Keratinocyte (primary cell): ENCODE data around the gene AP2A1.

ENCODE experiments used
- CTCF ChIP-seq, 3 experiments: IDR thresholded peaks in 1 of 3; conservative IDR thresholded peaks in 1 of 3; optimal IDR thresholded peaks in 1 of 3; 2 replicates in 2 of 3; 3 replicates in 1 of 3; pipeline versions ENCODE3 to v1.5.1; 2011; ENCODE audit warnings: low read length in 3 of 3, mild to moderate bottlenecking in 3 of 3, moderate library complexity in 2 of 3, control low read depth in 1 of 3, inconsistent platforms in 1 of 3; ENCODE audit not compliant: insufficient read depth in 2 of 3; ENCODE audit errors: extremely low read depth in 1 of 3
- EZH2 ChIP-seq: IDR thresholded peaks from one replicate; pipeline ENCODE4 v1.6.1; 2012; ENCODE audit warnings: inconsistent platforms, mild to moderate bottlenecking, low read length, moderate library complexity

- no peak for TF ChIP-seq CTCF (optimal IDR thresholded peaks at IDR 0.05 in 1 of 3, IDR thresholded peaks at IDR 0.05 in 1 of 3, conservative IDR thresholded peaks at IDR 0.05 in 1 of 3; ENCODE audit: extremely low read depth in 1 of 3, insufficient read depth in 2 of 3, low read length in 3 of 3)
- no peak for TF ChIP-seq EZH2
Observed at GRCh38 chr19:49855277-49855675, 88.5 kb downstream of the AP2A1 start.
